Mesenchymal stem cell (in vitro differentiated cells and primary cell): Measurements from ENCODE around the gene SCN7A.

Experiments used
- DNase-seq: peaks from one replicate; pipeline ENCODE4 v3.0.0-alpha.2; 2013
- H2AFZ ChIP-seq: one replicate; pipeline ENCODE4 v1.6.1; 2013; ENCODE audit warnings: low read depth, mild to moderate bottlenecking, control low read depth, inconsistent platforms, low read length, moderate library complexity
- H2AK5ac ChIP-seq: 2 replicates; pipeline ENCODE4 v1.6.1; 2013; ENCODE audit warnings: low read length, moderate library complexity, mild to moderate bottlenecking, inconsistent platforms; ENCODE audit not compliant: severe bottlenecking
- H2BK120ac ChIP-seq: one replicate; pipeline ENCODE4 v1.6.1; 2013; ENCODE audit warnings: low read depth, mild to moderate bottlenecking, inconsistent platforms, low read length, moderate library complexity
- H2BK12ac ChIP-seq, 2 experiments: one replicate each; pipeline ENCODE4 v1.6.1; 2013; ENCODE audit warnings: inconsistent platforms in 2 of 2, low read length in 2 of 2, mild to moderate bottlenecking in 2 of 2, moderate library complexity in 2 of 2, control low read depth in 1 of 2
- H2BK15ac ChIP-seq: one replicate; pipeline ENCODE4 v1.6.1; 2013; ENCODE audit warnings: mild to moderate bottlenecking, low read depth, inconsistent platforms; ENCODE audit not compliant: poor library complexity, severe bottlenecking
- H2BK5ac ChIP-seq: 2 replicates; pipeline ENCODE4 v1.6.1; 2013; ENCODE audit warnings: low read depth, mild to moderate bottlenecking, low read length, control low read depth, inconsistent platforms; ENCODE audit not compliant: poor library complexity, severe bottlenecking
- H3K14ac ChIP-seq, 2 experiments: one replicate each; pipeline ENCODE4 v1.6.1; 2013; ENCODE audit warnings: inconsistent platforms in 2 of 2, low read length in 2 of 2, control low read depth in 1 of 2, mild to moderate bottlenecking in 1 of 2, moderate library complexity in 1 of 2
- H3K18ac ChIP-seq, 2 experiments: one replicate each; pipeline ENCODE4 v1.6.1; 2013; ENCODE audit warnings: inconsistent platforms in 2 of 2, low read length in 2 of 2, control low read depth in 1 of 2, low read depth in 1 of 2, mild to moderate bottlenecking in 1 of 2
- H3K23ac ChIP-seq, 2 experiments: one replicate each; pipeline ENCODE4 v1.6.1; 2013; ENCODE audit warnings: inconsistent platforms in 2 of 2, low read length in 2 of 2, mild to moderate bottlenecking in 2 of 2, moderate library complexity in 2 of 2, control low read depth in 1 of 2
- H3K27ac ChIP-seq: 2 replicates; pipeline ENCODE4 v1.5.1; 2013; ENCODE audit warnings: mild to moderate bottlenecking, moderate library complexity, low read length, control low read depth, inconsistent platforms; ENCODE audit not compliant: poor library complexity, severe bottlenecking
- H3K27me3 ChIP-seq, 2 experiments: 2 replicates each; pipeline versions ENCODE4 v1.6.1 to v1.7.0; 2013; ENCODE audit warnings: low read length in 2 of 2, mild to moderate bottlenecking in 2 of 2, moderate library complexity in 2 of 2, control low read depth in 1 of 2, inconsistent platforms in 1 of 2; ENCODE audit not compliant: control insufficient read depth in 1 of 2, insufficient read depth in 1 of 2
- H3K36me3 ChIP-seq, 2 experiments: 2 replicates each; pipeline versions ENCODE4 v1.6.1 to v1.7.0; 2013; ENCODE audit warnings: low read length in 2 of 2, control low read depth in 1 of 2, inconsistent platforms in 1 of 2, low read depth in 1 of 2, mild to moderate bottlenecking in 1 of 2; ENCODE audit not compliant: insufficient read depth in 2 of 2, control insufficient read depth in 1 of 2
- H3K4ac ChIP-seq, 2 experiments: one replicate each; pipeline ENCODE4 v1.6.1; 2013; ENCODE audit warnings: inconsistent platforms in 2 of 2, low read length in 2 of 2, mild to moderate bottlenecking in 2 of 2, moderate library complexity in 2 of 2, control low read depth in 1 of 2, low read depth in 1 of 2
- H3K4me1 ChIP-seq: 2 replicates; pipeline ENCODE4 v1.6.1; 2013; ENCODE audit warnings: low read depth, low read length, control low read depth; ENCODE audit not compliant: control insufficient read depth, insufficient read depth
- H3K4me2 ChIP-seq: 2 replicates; pipeline ENCODE4 v1.6.1; 2013; ENCODE audit warnings: low read length, mild to moderate bottlenecking, inconsistent platforms; ENCODE audit not compliant: poor library complexity, severe bottlenecking
- H3K4me3 ChIP-seq, 2 experiments: 2 replicates each; pipeline versions ENCODE4 v1.5.1 to v1.7.0; 2013; ENCODE audit warnings: low read length in 2 of 2, mild to moderate bottlenecking in 2 of 2, control low read depth in 1 of 2, low read depth in 1 of 2; ENCODE audit not compliant: insufficient read depth in 1 of 2
- H3K79me1 ChIP-seq: replicated peaks from 2 replicates; pipeline ENCODE4 v1.6.1; 2013; ENCODE audit warnings: mild to moderate bottlenecking, control low read depth, low read length, inconsistent platforms; ENCODE audit not compliant: poor library complexity, severe bottlenecking
- H3K9ac ChIP-seq: 2 replicates; pipeline ENCODE4 v1.7.0; 2013; ENCODE audit warnings: mild to moderate bottlenecking, low read length, moderate library complexity
- H3K9me3 ChIP-seq: 2 replicates; pipeline ENCODE4 v1.7.0; 2013; ENCODE audit warnings: mild to moderate bottlenecking, low read length; ENCODE audit not compliant: control insufficient read depth
- H4K8ac ChIP-seq: one replicate; pipeline ENCODE4 v1.6.1; 2013; ENCODE audit warnings: inconsistent platforms, mild to moderate bottlenecking, low read length, moderate library complexity
- H4K91ac ChIP-seq: one replicate; pipeline ENCODE4 v1.6.1; 2013; ENCODE audit warnings: mild to moderate bottlenecking, low read length, inconsistent platforms
- WGBS: methylation state at CpG from one replicate; pipeline ENCODE4 v1.1.7; 2013; ENCODE audit warnings: mixed read lengths; 5-methylcytosine and 5-hydroxymethylcytosine counted together

Gene SCN7A

DNA sequence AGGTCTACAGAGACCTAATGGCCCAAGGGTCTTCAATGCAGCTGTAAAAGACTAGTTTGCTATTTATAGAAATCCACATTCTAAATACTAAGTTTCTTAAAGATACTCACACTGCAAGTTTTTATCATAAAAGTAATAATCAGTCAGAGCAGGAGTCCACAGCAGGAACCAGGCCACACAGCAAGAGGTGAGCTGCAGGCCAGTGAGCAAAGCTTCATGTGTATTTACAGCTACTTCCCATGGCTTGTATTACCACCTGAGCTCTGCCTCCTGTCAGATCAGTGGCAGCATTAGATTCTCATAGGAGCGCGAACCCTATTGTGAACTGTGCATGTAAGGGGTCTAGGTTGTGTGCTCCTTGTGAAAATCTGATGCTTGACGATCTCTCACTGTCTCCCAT lies 111.6 kb downstream of the SCN7A start:
- Histone ChIP-seq H2BK120ac (no peak overlapping the region), H3K9ac (no peak overlapping the region), H3K4me1 (peaks cover 1% of the 10 kb centered on the region), H3K18ac (no peak overlapping the region), H2BK5ac (no peak overlapping the region), H3K9me3 (no peaks in the 10 kb centered on the region), H3K14ac (peak overlapping the region in 1 of 2 experiments; percentile 28), H4K8ac (no peak overlapping the region), H3K36me3 (no peaks in the 10 kb centered on the region), H3K79me1 (no peaks in the 10 kb centered on the region), H2AK5ac (no peak overlapping the region), H2BK12ac (no peak overlapping the region), H3K4me2 (no peak overlapping the region), H2BK15ac (no peak overlapping the region), H3K27me3 (peaks cover 0 to 15% of the 10 kb centered on the region in 2 experiments), H3K27ac (no peak overlapping the region), H3K23ac (no peak overlapping the region), H4K91ac (no peak overlapping the region), H2AFZ (no peak overlapping the region), H3K4ac (no peak overlapping the region), H3K4me3 (no peak overlapping the region)
- no peak for DNase-seq
- WGBS = 95% methylated on average over 2 of the region's 3 CpGs

DNA sequence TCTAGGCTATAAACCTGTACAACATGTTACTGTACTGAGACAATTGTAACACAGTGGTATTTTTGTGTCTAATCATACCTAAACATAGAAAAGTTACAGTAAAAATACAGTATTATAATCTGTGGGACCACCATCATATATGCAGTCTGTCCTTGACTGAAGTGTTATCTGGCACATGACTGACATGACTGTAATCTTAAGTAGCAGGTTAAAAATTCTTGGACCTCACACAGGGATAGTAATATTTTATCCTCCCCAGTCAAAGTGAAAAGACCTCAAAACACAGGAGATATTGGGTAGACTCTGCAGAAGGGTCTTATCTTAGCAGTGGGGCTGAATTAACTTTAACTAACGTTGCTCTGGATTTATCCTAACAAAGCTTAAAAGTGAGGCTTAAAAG lies 113.4 kb downstream of the SCN7A start:
- Histone ChIP-seq H3K18ac (no peak overlapping the region), H2AK5ac (no peak overlapping the region), H4K8ac (no peak overlapping the region), H3K9ac (no peak overlapping the region), H2AFZ (no peak overlapping the region), H3K9me3 (no peaks in the 10 kb centered on the region), H2BK12ac (no peak overlapping the region), H3K27ac (no peak overlapping the region), H2BK5ac (no peak overlapping the region), H3K4me3 (no peak overlapping the region), H3K79me1 (no peaks in the 10 kb centered on the region), H3K27me3 (peaks cover 0 to 22% of the 10 kb centered on the region in 2 experiments), H3K4me2 (no peak overlapping the region), H2BK120ac (no peak overlapping the region), H3K14ac (no peak overlapping the region), H3K23ac (no peak overlapping the region), H3K4ac (no peak overlapping the region), H2BK15ac (no peak overlapping the region), H3K36me3 (no peaks in the 10 kb centered on the region), H4K91ac (no peak overlapping the region), H3K4me1 (peaks cover 4% of the 10 kb centered on the region)
- WGBS = no CpG with 5 or more reads among the region's 1 CpG
- DNase-seq = no peak

DNA sequence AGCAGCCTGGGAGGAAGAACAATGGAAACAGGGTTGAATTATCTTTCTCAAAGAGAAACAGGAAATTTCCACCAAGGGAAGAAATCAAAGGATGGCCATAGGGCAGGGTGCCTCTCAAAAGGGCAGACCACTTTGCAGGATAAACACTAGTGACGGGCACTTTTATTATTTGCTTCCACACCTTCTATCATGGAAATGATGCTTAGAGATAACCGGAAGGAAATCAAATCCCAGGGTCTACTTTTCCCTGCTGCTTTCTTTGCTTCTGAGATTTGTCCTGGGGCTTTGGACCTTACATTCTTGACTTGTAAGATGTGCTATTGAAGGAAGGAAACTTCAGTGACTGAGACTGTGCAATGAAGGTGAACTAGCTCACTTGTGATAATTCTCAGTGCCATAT lies 117.2 kb downstream of the SCN7A start:
- WGBS = 34% methylated on average over 2 of the region's 2 CpGs
- no peaks in the 10 kb centered on the region for H3K36me3 ChIP-seq
- no peak overlapping the region for H4K91ac ChIP-seq
- H2AFZ ChIP-seq = no peak overlapping the region
- peaks cover 8% of the 10 kb centered on the region for H3K4me1 ChIP-seq
- no peak overlapping the region for H2BK120ac ChIP-seq
- DNase-seq = no peak
- no peak overlapping the region for H4K8ac ChIP-seq
- peaks cover 0 to 37% of the 10 kb centered on the region in 2 experiments for H3K27me3 ChIP-seq
- H3K79me1 ChIP-seq = no peaks in the 10 kb centered on the region
- H3K9me3 ChIP-seq = no peaks in the 10 kb centered on the region
- H3K14ac ChIP-seq = no peak overlapping the region
- no peak overlapping the region for H3K4me2 ChIP-seq
- no peak overlapping the region for H2BK12ac ChIP-seq
- no peak overlapping the region for H3K23ac ChIP-seq
- no peak overlapping the region for H3K9ac ChIP-seq
- H2BK5ac ChIP-seq = no peak overlapping the region
- H3K4me3 ChIP-seq = peak overlapping the region in 1 of 2 experiments; percentile 83
- H2BK15ac ChIP-seq = no peak overlapping the region
- H3K18ac ChIP-seq = no peak overlapping the region
- H2AK5ac ChIP-seq = no peak overlapping the region
- no peak overlapping the region for H3K4ac ChIP-seq
- H3K27ac ChIP-seq = no peak overlapping the region

DNA sequence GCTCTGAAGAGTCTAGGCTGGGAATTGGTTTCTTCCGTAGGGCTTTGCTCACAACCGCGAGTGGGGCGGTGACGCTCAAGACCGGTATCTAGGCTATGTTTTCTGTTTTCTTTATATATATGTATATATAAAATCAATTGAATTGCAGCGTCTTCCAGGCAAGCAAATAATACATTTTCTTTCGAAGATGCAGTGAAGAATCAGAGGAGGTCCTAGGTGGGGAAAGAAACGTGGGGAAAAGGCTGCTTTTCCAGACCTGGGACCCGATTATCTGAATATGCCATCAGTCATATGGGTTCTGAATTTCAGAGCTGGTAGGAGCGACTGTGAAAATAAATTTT lies 117.6 kb downstream of the SCN7A start:
- Histone ChIP-seq H3K79me1 (no peaks in the 10 kb centered on the region), H3K4me2 (peak overlapping the region; percentile 60), H3K18ac (peak overlapping the region in 1 of 2 experiments; percentile 61), H3K4me1 (peaks cover 8% of the 10 kb centered on the region), H3K9ac (peak overlapping the region; percentile 52), H3K23ac (no peak overlapping the region), H3K27ac (no peak overlapping the region), H3K4me3 (peak overlapping the region; percentile 65 to 83), H2AK5ac (no peak overlapping the region), H2BK12ac (no peak overlapping the region), H3K36me3 (no peaks in the 10 kb centered on the region), H3K27me3 (peaks cover 0 to 37% of the 10 kb centered on the region in 2 experiments), H3K9me3 (no peaks in the 10 kb centered on the region), H2AFZ (peak overlapping the region; percentile 85), H3K14ac (peak overlapping the region in 1 of 2 experiments; percentile 93), H2BK15ac (no peak overlapping the region), H2BK5ac (no peak overlapping the region), H4K91ac (no peak overlapping the region), H3K4ac (peak overlapping the region in 1 of 2 experiments; percentile 49), H2BK120ac (no peak overlapping the region), H4K8ac (no peak overlapping the region)
- DNase-seq = no peak
- WGBS = 0% methylated on average over 5 of the region's 11 CpGs
